Thoracic aorta endothelial cell (primary cell): ENCODE data around the gene CLDN34. TPM values are rescaled to one million over a fixed set of nuclear protein-coding genes. Genes with fewer than 3 reads are reported as not detected.

Experiments used
- total RNA-seq: library from RNA; depleted of rRNA; stranded (reverse); fragments of >200 nt; gene quantifications from 2 replicates; pipeline ENCODE4 v1.2.3, GENCODE V29; 2012

The CLDN34 gene, protein sequence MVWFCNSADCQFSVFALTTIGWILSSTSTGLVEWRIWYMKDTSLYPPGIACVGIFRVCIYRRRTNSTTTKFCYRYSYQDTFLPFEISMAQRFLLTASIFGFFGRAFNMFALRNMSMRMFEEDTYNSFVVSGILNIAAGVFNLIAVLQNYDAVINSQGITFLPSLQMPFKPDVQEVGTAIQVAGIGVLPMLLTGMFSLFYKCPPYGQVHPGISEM
- total RNA-seq: 0.36 and 0.66 TPM in 2 replicates

GRCh38 chrX:9966775-9967408 lies at the start of gene CLDN34:
Gene CLDN34 (plus strand): TSS chrX:9967358. CDS start chrX:9967358, 0 bp downstream.

Other genes with a start within 250 kb of the CLDN34 start
- gene GPR143, start 201.5 kb upstream of the CLDN34 start, total RNA-seq: 2.7 and 3.3 TPM in 2 replicates
- gene SHROOM2, start 180.9 kb upstream of the CLDN34 start, total RNA-seq: 14.1 and 14.8 TPM in 2 replicates
- gene CLCN4, start 189.6 kb downstream of the CLDN34 start, total RNA-seq: 13.0 and 17.4 TPM in 2 replicates